ENCODE measurements around the gene GFRA1. TPM values are rescaled to one million over a fixed set of nuclear protein-coding genes. Genes with fewer than 3 reads are reported as not detected.
"Not testable (repeated sequence)": the region's sequence is repeated elsewhere in the genome, so short reads cannot be mapped to it uniquely, and the experiment has no call there.

The GFRA1 gene
- total and polyA plus RNA-seq, 8 donors, result 1.9 to 3.5 (median 2.8) TPM

DNA sequence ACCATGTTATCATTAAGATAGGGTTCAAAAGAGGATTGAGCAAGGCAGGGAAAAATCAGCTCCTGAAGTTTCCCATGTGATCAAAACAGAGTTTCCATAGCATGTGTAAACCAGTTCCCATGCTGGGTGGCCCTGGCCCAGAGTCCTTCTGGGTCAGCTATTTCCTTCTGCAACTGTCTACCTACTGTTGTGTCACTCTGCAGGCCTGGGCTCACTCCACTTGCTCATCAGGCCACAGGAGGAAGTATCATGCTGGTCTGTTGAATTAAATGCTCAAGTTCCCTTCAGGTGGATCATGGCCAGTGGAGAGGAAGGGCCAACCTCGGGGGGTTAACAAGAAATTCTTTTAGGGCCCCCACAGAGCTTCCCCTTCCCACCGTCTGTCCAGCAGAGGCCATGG lies 104.7 kb downstream of the GFRA1 start:
- H3K27ac ChIP-seq, result no peak overlapping the region
- no peaks in the 10 kb centered on the region for H3K36me3 ChIP-seq
- TF ChIP-seq CTCF (IDR thresholded peaks at IDR 0.05), result no peak
- ATAC-seq, result no peak
- no peak for DNase-seq
- H3K9me3 ChIP-seq, result peaks cover 0 to 1% of the 10 kb centered on the region in 2 donors
- H3K27me3 ChIP-seq, result no peaks in the 10 kb centered on the region
- H3K4me1 ChIP-seq, result no peaks in the 10 kb centered on the region
- no peak overlapping the region for H3K4me3 ChIP-seq
- intact Hi-C loops (cut with DNase I), result no loop called here

- intact Hi-C loops (cut with DNase I); H3K4me3 ChIP-seq; H3K27me3 ChIP-seq; H3K27ac ChIP-seq; H3K9me3 ChIP-seq; DNase-seq; ATAC-seq; H3K4me1 ChIP-seq; H3K36me3 ChIP-seq: not testable (repeated sequence)
Observed at GRCh38 chr10:116165941-116166340, 107.1 kb downstream of the GFRA1 start.

DNA sequence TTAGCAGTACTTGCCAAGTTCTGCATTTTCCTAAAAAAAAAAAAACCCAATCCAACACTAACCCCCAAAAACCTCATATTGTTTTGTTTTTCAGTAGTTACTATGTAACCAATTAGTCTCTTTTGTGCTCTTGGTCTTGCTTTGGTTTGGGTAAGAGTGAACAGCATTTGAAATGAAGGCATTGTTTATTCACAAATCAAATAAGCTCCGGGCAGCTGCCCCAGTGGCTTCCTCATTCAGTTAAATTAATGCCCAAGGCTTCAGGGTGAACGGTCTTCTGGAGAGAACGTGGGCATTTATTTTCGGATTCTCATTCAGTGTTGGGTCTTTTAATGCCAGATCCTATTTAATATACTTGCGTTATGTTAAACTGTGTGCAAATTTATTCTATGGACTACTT lies 108.7 kb downstream of the GFRA1 start:
- DNase-seq (no peak), ATAC-seq (no peak)
- Histone ChIP-seq H3K27ac (no peak overlapping the region), H3K36me3 (no peaks in the 10 kb centered on the region), H3K27me3 (no peaks in the 10 kb centered on the region), H3K9me3 (peaks cover 0 to 1% of the 10 kb centered on the region in 2 donors), H3K4me3 (no peak overlapping the region), H3K4me1 (no peaks in the 10 kb centered on the region)
- intact Hi-C loops (cut with DNase I), result no loop called here
- no peak for TF ChIP-seq CTCF (IDR thresholded peaks at IDR 0.05)

- DNase-seq, result no peak
- Histone ChIP-seq H3K9me3 (peaks cover 0 to 1% of the 10 kb centered on the region in 2 donors), H3K27ac (no peak overlapping the region), H3K4me1 (no peaks in the 10 kb centered on the region), H3K4me3 (no peak overlapping the region), H3K36me3 (no peaks in the 10 kb centered on the region), H3K27me3 (no peaks in the 10 kb centered on the region)
- no peak for ATAC-seq
- intact Hi-C loops (cut with DNase I), result no loop called here
- TF ChIP-seq CTCF (IDR thresholded peaks at IDR 0.05), result no peak
Observed at GRCh38 chr10:116163333-116164131, 109.5 kb downstream of the GFRA1 start.

DNA sequence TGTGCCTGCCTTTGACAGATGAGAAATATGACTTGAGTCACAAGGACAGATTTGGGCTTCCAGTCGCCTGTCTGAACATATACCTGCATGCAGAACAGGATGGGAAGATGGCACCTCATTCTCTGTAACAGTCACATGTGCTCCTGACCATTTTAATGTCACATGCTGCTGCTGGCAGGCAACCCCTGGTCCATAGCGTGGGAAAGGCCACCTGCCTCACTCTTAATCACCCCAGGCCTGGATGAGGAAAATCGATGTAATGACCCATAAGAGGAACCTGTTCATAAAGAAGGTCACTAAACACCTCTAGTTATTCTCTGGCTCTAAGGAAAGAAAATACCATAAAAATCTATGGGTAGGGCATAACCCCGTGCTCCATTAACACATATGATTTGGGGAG lies 110.2 kb downstream of the GFRA1 start:
- intact Hi-C loops (cut with DNase I), result no loop called here
- H3K4me1 ChIP-seq, result no peaks in the 10 kb centered on the region
- H3K4me3 ChIP-seq, result no peak overlapping the region
- ATAC-seq, result no peak
- no peak for TF ChIP-seq CTCF (IDR thresholded peaks at IDR 0.05)
- H3K9me3 ChIP-seq, result peaks cover 0 to 1% of the 10 kb centered on the region in 2 donors
- no peak for DNase-seq
- H3K36me3 ChIP-seq, result no peaks in the 10 kb centered on the region
- H3K27me3 ChIP-seq, result no peaks in the 10 kb centered on the region
- no peak overlapping the region for H3K27ac ChIP-seq

GRCh38 chr10:116160271-116160670 lies 112.7 kb downstream of the GFRA1 start:
- intact Hi-C loops (cut with DNase I), result no loop called here
- no peak for TF ChIP-seq CTCF (IDR thresholded peaks at IDR 0.05)
- DNase-seq (no peak), ATAC-seq (no peak)
- H3K4me1 ChIP-seq, result no peaks in the 10 kb centered on the region
- no peak overlapping the region for H3K4me3 ChIP-seq
- H3K36me3 ChIP-seq, result no peaks in the 10 kb centered on the region
- no peaks in the 10 kb centered on the region for H3K9me3 ChIP-seq
- no peaks in the 10 kb centered on the region for H3K27me3 ChIP-seq
- no peak overlapping the region for H3K27ac ChIP-seq

All from left lung (tissue), 10 donors.